PFSK-1 (cell line): ENCODE results near the gene PDYN.

Experiments used
- FOXP2 ChIP-seq: optimal IDR thresholded peaks from 2 replicates; pipeline ENCODE3; 2011; ENCODE audit warnings: borderline replicate concordance, control low read depth, inconsistent platforms; ENCODE audit not compliant: insufficient read depth; ENCODE audit errors: extremely low read length, extremely low read depth
- POLR2AphosphoS5 ChIP-seq: IDR thresholded peaks from 2 replicates; pipeline ENCODE4 v1.6.1; 2012; ENCODE audit warnings: low read depth, mild to moderate bottlenecking, control low read depth, low read length, moderate library complexity
- REST ChIP-seq, 2 experiments: IDR thresholded peaks; 2 replicates each; pipeline versions ENCODE4 v1.6.1 to v1.8.0; 2011 to 2012; ENCODE audit warnings: low read depth in 2 of 2, low read length in 2 of 2, control low read depth in 1 of 2, inconsistent platforms in 1 of 2, mild to moderate bottlenecking in 1 of 2, moderate library complexity in 1 of 2; ENCODE audit not compliant: insufficient read depth in 1 of 2
- SIN3A ChIP-seq: IDR thresholded peaks from 2 replicates; pipeline ENCODE4 v1.6.1; 2012; ENCODE audit warnings: mild to moderate bottlenecking, low read length, moderate library complexity, borderline replicate concordance; ENCODE audit not compliant: insufficient read depth
- TAF1 ChIP-seq: IDR thresholded peaks from 2 replicates; pipeline ENCODE4 v1.6.1; 2012; ENCODE audit warnings: low read length, control low read depth, borderline replicate concordance; ENCODE audit not compliant: insufficient read depth

PDYN gene

GRCh38 chr20:1933465-1933870, 60.4 kb downstream of the PDYN start:
- TF ChIP-seq SIN3A (no peak), FOXP2 (no peak), REST (IDR thresholded peaks at IDR 0.05; ENCODE audit: insufficient read depth in 1 of 2, low read depth in 2 of 2, low read length in 2 of 2) (no peak), TAF1 (no peak), POLR2AphosphoS5 (no peak)

GRCh38 chr20:1932971-1933370, 60.9 kb downstream of the PDYN start:
- TF ChIP-seq FOXP2 (no peak), POLR2AphosphoS5 (no peak), REST (IDR thresholded peaks at IDR 0.05; ENCODE audit: insufficient read depth in 1 of 2, low read depth in 2 of 2, low read length in 2 of 2) (no peak)

DNA sequence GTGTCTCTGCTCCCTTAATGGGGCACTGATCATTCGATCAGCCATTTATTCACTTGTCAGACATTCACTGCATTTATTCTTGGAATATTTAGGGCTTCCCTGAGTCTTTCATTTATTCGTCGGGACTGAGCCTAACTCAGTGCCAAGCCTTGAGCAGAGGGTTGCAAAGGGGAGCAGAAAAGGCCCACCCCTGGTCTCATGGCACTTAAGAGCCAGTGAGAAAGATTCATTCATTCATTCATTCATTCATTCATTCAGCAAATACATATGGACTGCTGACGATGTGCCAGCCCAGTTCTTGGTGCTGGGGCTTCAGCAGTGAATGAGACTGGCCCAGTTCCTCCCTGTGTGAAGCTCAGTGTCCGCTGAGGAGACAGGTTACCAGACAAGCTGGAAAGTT, 62.0 kb downstream of the PDYN start:
- no peak for TF ChIP-seq REST (IDR thresholded peaks at IDR 0.05; ENCODE audit: insufficient read depth in 1 of 2, low read depth in 2 of 2, low read length in 2 of 2)
- no peak for TF ChIP-seq SIN3A
- TF ChIP-seq FOXP2 = no peak
- no peak for TF ChIP-seq POLR2AphosphoS5

- no peak for TF ChIP-seq FOXP2
- TF ChIP-seq REST (IDR thresholded peaks at IDR 0.05; ENCODE audit: insufficient read depth in 1 of 2, low read depth in 2 of 2, low read length in 2 of 2) = no peak
- TF ChIP-seq TAF1 = no peak
- TF ChIP-seq POLR2AphosphoS5 = no peak
- no peak for TF ChIP-seq SIN3A
Measured at GRCh38 chr20:1930165-1930564, 63.7 kb downstream of the PDYN start.

GRCh38 chr20:1929460-1929859, 64.4 kb downstream of the PDYN start:
- TF ChIP-seq FOXP2 = no peak
- no peak for TF ChIP-seq POLR2AphosphoS5
- TF ChIP-seq TAF1 = no peak
- TF ChIP-seq SIN3A = no peak
- no peak for TF ChIP-seq REST (IDR thresholded peaks at IDR 0.05; ENCODE audit: insufficient read depth in 1 of 2, low read depth in 2 of 2, low read length in 2 of 2)
